ENCODE results near the gene TFF2.

Gene TFF2

GRCh38 chr21:42395302-42395701 lies 44.5 kb upstream of the TFF2 start:
- TF ChIP-seq CTCF (IDR thresholded peaks at IDR 0.05; ENCODE audit: low read depth, low read length): no peak
- H3K4me3 ChIP-seq (ENCODE audit: low read depth, low read length): no peak overlapping the region

GRCh38 chr21:42393443-42393950 lies 42.7 kb upstream of the TFF2 start:
- TF ChIP-seq CTCF (IDR thresholded peaks at IDR 0.05; ENCODE audit: low read depth, low read length): no peak
- no peak overlapping the region for H3K4me3 ChIP-seq (ENCODE audit: low read depth, low read length)

GRCh38 chr21:42392731-42393442 lies 42.1 kb upstream of the TFF2 start:
- no peak overlapping the region for H3K4me3 ChIP-seq (ENCODE audit: low read depth, low read length)

GRCh38 chr21:42391297-42391696 lies 40.5 kb upstream of the TFF2 start:
- no peak for TF ChIP-seq CTCF (IDR thresholded peaks at IDR 0.05; ENCODE audit: low read depth, low read length)
- no peak overlapping the region for H3K4me3 ChIP-seq (ENCODE audit: low read depth, low read length)

More at GRCh38 chr21:42392731-42393442, 42.1 kb upstream of the TFF2 start:
- no peak for TF ChIP-seq CTCF (IDR thresholded peaks at IDR 0.05; ENCODE audit: low read depth, low read length)

GRCh38 chr21:42390696-42391095 lies 39.9 kb upstream of the TFF2 start:
- no peak overlapping the region for H3K4me3 ChIP-seq (ENCODE audit: low read depth, low read length)
- no peak for TF ChIP-seq CTCF (IDR thresholded peaks at IDR 0.05; ENCODE audit: low read depth, low read length)

GRCh38 chr21:42390193-42390592 lies 39.4 kb upstream of the TFF2 start:
- TF ChIP-seq CTCF (IDR thresholded peaks at IDR 0.05; ENCODE audit: low read depth, low read length): no peak
- no peak overlapping the region for H3K4me3 ChIP-seq (ENCODE audit: low read depth, low read length)

GRCh38 chr21:42389449-42389835 lies 38.6 kb upstream of the TFF2 start:
- no peak overlapping the region for H3K4me3 ChIP-seq (ENCODE audit: low read depth, low read length)
- no peak for TF ChIP-seq CTCF (IDR thresholded peaks at IDR 0.05; ENCODE audit: low read depth, low read length)

All from WI38 (cell line).